RCC 7860 (cell line): Measurements from ENCODE around the gene ZNF785.
"Not testable (repeated sequence)": the region's sequence is repeated elsewhere in the genome, so short reads cannot be mapped to it uniquely, and the experiment has no call there.

Experiments
- DNase-seq: peaks from one replicate; pipeline ENCODE4 v3.0.0-alpha.2; 2015; ENCODE audit warnings: low spot score
- FAIRE-seq: peaks from 2 replicates; lab custom pipeline; 2012; peaks lifted over from hg19 to GRCh38; lab: Jason Lieb, UNC

ZNF785 gene

GRCh38 chr16:30541502-30542329, 43.8 kb downstream of the ZNF785 start:
- no peak for FAIRE-seq
- no peak for DNase-seq

- not testable (repeated sequence) for FAIRE-seq
These were observed 44.5 kb downstream of the ZNF785 start for GRCh38 chr16:30540916-30541464.

GRCh38 chr16:30539986-30540526, 45.4 kb downstream of the ZNF785 start:
- DNase-seq, FAIRE-seq: not testable (repeated sequence)

More at GRCh38 chr16:30540916-30541464, 44.5 kb downstream of the ZNF785 start:
- not testable (repeated sequence) for DNase-seq

GRCh38 chr16:30539000-30539964, 46.2 kb downstream of the ZNF785 start:
- no peak for FAIRE-seq
- DNase-seq, result no peak

GRCh38 chr16:30536391-30537024, 49.0 kb downstream of the ZNF785 start:
- DNase-seq, FAIRE-seq: not testable (repeated sequence)

GRCh38 chr16:30535777-30536190, 49.7 kb downstream of the ZNF785 start:
- FAIRE-seq (no peak), DNase-seq (no peak)

- DNase-seq, result no peak
- FAIRE-seq, result no peak
These were observed 50.3 kb downstream of the ZNF785 start for GRCh38 chr16:30535106-30535776.

- FAIRE-seq (no peak), DNase-seq (peak; percentile 45)
These were observed 51.0 kb downstream of the ZNF785 start, which contains the start of gene ZNF747 for GRCh38 chr16:30534368-30535105. TSS of gene ZNF747 (minus strand) at chr16:30534858. CDS start at chr16:30534679, 179 bp downstream.

GRCh38 chr16:30533748-30534367, 51.6 kb downstream of the ZNF785 start:
- no peak for FAIRE-seq
- DNase-seq, result no peak

GRCh38 chr16:30533146-30533522, 52.4 kb downstream of the ZNF785 start:
- DNase-seq, result no peak
- no peak for FAIRE-seq

GRCh38 chr16:30532285-30533145, 53.0 kb downstream of the ZNF785 start:
- no peak for FAIRE-seq
- no peak for DNase-seq
